ENCODE measurements around the gene OR4K5.

Gene OR4K5, protein sequence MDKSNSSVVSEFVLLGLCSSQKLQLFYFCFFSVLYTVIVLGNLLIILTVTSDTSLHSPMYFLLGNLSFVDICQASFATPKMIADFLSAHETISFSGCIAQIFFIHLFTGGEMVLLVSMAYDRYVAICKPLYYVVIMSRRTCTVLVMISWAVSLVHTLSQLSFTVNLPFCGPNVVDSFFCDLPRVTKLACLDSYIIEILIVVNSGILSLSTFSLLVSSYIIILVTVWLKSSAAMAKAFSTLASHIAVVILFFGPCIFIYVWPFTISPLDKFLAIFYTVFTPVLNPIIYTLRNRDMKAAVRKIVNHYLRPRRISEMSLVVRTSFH

GRCh38 chr14:19920021-19920657 lies at the start of gene OR4K5:
OR4K5 (plus strand) TSS chr14:19920607; CDS start chr14:19920607, 0 bp downstream.
- ChIA-PET POLR2A (no interaction called here), CTCF (no interaction called here)
- TF ChIP-seq, protein P1, sequence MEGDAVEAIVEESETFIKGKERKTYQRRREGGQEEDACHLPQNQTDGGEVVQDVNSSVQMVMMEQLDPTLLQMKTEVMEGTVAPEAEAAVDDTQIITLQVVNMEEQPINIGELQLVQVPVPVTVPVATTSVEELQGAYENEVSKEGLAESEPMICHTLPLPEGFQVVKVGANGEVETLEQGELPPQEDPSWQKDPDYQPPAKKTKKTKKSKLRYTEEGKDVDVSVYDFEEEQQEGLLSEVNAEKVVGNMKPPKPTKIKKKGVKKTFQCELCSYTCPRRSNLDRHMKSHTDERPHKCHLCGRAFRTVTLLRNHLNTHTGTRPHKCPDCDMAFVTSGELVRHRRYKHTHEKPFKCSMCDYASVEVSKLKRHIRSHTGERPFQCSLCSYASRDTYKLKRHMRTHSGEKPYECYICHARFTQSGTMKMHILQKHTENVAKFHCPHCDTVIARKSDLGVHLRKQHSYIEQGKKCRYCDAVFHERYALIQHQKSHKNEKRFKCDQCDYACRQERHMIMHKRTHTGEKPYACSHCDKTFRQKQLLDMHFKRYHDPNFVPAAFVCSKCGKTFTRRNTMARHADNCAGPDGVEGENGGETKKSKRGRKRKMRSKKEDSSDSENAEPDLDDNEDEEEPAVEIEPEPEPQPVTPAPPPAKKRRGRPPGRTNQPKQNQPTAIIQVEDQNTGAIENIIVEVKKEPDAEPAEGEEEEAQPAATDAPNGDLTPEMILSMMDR (IDR thresholded peaks at IDR 0.05; ENCODE audit: insufficient read depth, low read length, missing control alignments), result no peak
- no peak within 1 kb of the TSS for H3K4me3 ChIP-seq (ENCODE audit: low read depth, low read length)
- DNase-seq (ENCODE audit: low read depth, low spot score), result no peak

GRCh38 chr14:19873178-19873577 lies 47.2 kb upstream of the OR4K5 start:
- DNase-seq (ENCODE audit: low read depth, low spot score), result no peak
- POLR2A ChIA-PET, result no interaction called here
- TF ChIP-seq, protein P1 (IDR thresholded peaks at IDR 0.05; ENCODE audit: insufficient read depth, low read length, missing control alignments), result no peak
- CTCF ChIA-PET, result no interaction called here
- no peak overlapping the region for H3K4me3 ChIP-seq (ENCODE audit: low read depth, low read length)

GRCh38 chr14:19874842-19875241 lies 45.6 kb upstream of the OR4K5 start, which contains the start of gene OR4K2:
OR4K2 (plus strand) TSS chr14:19875142; CDS start chr14:19876268, 1,126 bp downstream.
- TF ChIP-seq, protein P1 (IDR thresholded peaks at IDR 0.05; ENCODE audit: insufficient read depth, low read length, missing control alignments), result no peak
- no peak within 1 kb of the TSS for H3K4me3 ChIP-seq (ENCODE audit: low read depth, low read length)
- POLR2A ChIA-PET, result no interaction called here
- DNase-seq (ENCODE audit: low read depth, low spot score), result no peak
- CTCF ChIA-PET, result no interaction called here

GRCh38 chr14:19878029-19878642 lies 42.3 kb upstream of the OR4K5 start:
- no peak overlapping the region for H3K4me3 ChIP-seq (ENCODE audit: low read depth, low read length)
- CTCF ChIA-PET, result no interaction called here
- TF ChIP-seq, protein P1 (IDR thresholded peaks at IDR 0.05; ENCODE audit: insufficient read depth, low read length, missing control alignments), result peak; percentile 9
- no peak for DNase-seq (ENCODE audit: low read depth, low spot score)
- POLR2A ChIA-PET, result no interaction called here

DNA sequence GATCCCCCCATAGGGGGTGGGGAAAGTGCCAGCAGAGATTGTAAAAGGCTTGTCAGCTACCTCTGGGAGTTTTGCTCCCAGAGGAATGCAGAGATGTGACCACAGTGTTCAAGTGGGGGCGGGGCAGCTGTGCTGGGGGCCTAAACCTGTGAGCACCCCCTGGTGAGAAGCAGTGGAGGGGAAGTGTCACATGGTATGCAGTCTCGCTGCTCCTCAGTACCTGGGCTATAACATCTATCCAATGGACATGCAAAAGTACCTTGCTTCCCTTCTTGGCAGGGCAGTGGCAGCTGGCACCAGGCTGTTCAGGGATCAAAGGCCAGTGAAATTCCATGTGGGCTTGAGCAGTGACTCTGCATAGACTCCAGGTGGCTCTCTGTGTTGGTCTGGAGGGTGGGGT lies 25.1 kb upstream of the OR4K5 start:
- TF ChIP-seq, protein P1 (IDR thresholded peaks at IDR 0.05; ENCODE audit: insufficient read depth, low read length, missing control alignments), result no peak
- POLR2A ChIA-PET, result no interaction called here
- CTCF ChIA-PET, result no interaction called here
- DNase-seq (ENCODE audit: low read depth, low spot score), result no peak
- H3K4me3 ChIP-seq (ENCODE audit: low read depth, low read length), result no peak overlapping the region

DNA sequence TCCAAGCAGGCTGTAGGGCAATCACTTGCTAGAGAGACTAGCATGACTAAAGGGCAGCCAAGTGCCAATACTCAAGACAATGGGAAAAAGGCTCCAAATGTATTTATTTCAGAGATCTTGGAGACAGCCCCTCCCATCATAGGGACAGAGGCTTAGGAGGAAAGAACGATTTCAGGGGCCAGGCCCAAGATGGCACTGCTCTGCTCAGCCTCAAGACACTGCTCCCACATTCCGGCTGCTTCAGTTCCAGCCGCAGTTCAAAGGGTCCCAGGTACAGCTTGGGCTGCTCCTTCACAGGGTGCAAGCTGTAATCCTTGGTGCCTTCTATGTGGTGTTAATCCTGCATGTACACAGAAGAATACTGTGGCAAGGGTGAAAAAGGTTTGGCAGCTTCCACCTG lies 19.4 kb upstream of the OR4K5 start:
- DNase-seq (ENCODE audit: low read depth, low spot score), result no peak
- POLR2A ChIA-PET, result no interaction called here
- H3K4me3 ChIP-seq (ENCODE audit: low read depth, low read length), result no peak overlapping the region
- TF ChIP-seq, protein P1 (IDR thresholded peaks at IDR 0.05; ENCODE audit: insufficient read depth, low read length, missing control alignments), result no peak
- CTCF ChIA-PET, result no interaction called here
